H9 (cell line): ENCODE data around the gene GSTM1. TPM values are rescaled to one million over a fixed set of nuclear protein-coding genes. Genes with fewer than 3 reads are reported as not detected.

Source experiments
- DNase-seq: peaks from one replicate; pipeline ENCODE4 v3.0.0-alpha.2; 2017
- H2AFZ ChIP-seq: one replicate; pipeline ENCODE4 v1.6.1; 2013; ENCODE audit warnings: mild to moderate bottlenecking, low read length, control low read depth, moderate library complexity
- H2AK5ac ChIP-seq: 2 replicates; pipeline ENCODE4 v1.6.1; 2013; ENCODE audit warnings: low read length, control low read depth, mixed read lengths; ENCODE audit not compliant: insufficient read length
- H2BK120ac ChIP-seq: one replicate; pipeline ENCODE4 v1.6.1; 2013; ENCODE audit warnings: low read depth, mild to moderate bottlenecking, low read length, control low read depth, inconsistent platforms; ENCODE audit not compliant: poor library complexity, severe bottlenecking
- H2BK12ac ChIP-seq: 2 replicates; pipeline ENCODE4 v1.6.1; 2013; ENCODE audit warnings: low read length, control low read depth, mixed read lengths, low read depth; ENCODE audit not compliant: insufficient read length
- H2BK15ac ChIP-seq: 2 replicates; pipeline ENCODE4 v1.6.1; 2013; ENCODE audit warnings: low read depth, low read length, control low read depth
- H2BK20ac ChIP-seq: one replicate; pipeline ENCODE4 v1.6.1; 2013; ENCODE audit warnings: low read depth, mild to moderate bottlenecking, low read length, control low read depth, inconsistent platforms; ENCODE audit not compliant: poor library complexity, severe bottlenecking
- H2BK5ac ChIP-seq: 2 replicates; pipeline ENCODE4 v1.6.1; 2013; ENCODE audit warnings: low read length, control low read depth, mixed read lengths; ENCODE audit not compliant: insufficient read length
- H3K14ac ChIP-seq: 2 replicates; pipeline ENCODE4 v1.6.1; 2013; ENCODE audit warnings: low read length, control low read depth; ENCODE audit not compliant: insufficient read depth
- H3K18ac ChIP-seq: 2 replicates; pipeline ENCODE4 v1.6.1; 2013; ENCODE audit warnings: low read depth, mild to moderate bottlenecking, mixed read lengths, low read length, control low read depth; ENCODE audit not compliant: insufficient read length
- H3K23ac ChIP-seq: 2 replicates; pipeline ENCODE4 v1.6.1; 2013; ENCODE audit warnings: low read length, control low read depth, mixed read lengths, low read depth; ENCODE audit not compliant: insufficient read length
- H3K23me2 ChIP-seq: 2 replicates; pipeline ENCODE4 v1.6.1; 2013; ENCODE audit warnings: low read depth, mild to moderate bottlenecking, mixed read lengths, low read length, control low read depth; ENCODE audit not compliant: insufficient read length, poor library complexity, severe bottlenecking
- H3K27ac ChIP-seq: 2 replicates; pipeline ENCODE4 v1.5.1; 2013; ENCODE audit warnings: low read length, control low read depth, mixed read lengths, low read depth; ENCODE audit not compliant: insufficient read length
- H3K27me3 ChIP-seq: 2 replicates; pipeline ENCODE4 v1.6.1; 2013; ENCODE audit warnings: low read length, control low read depth, inconsistent platforms; ENCODE audit not compliant: insufficient read depth
- H3K4ac ChIP-seq: 2 replicates; pipeline ENCODE4 v1.6.1; 2013; ENCODE audit warnings: low read depth, mild to moderate bottlenecking, control low read depth, inconsistent platforms, low read length, moderate library complexity
- H3K4me1 ChIP-seq: 2 replicates; pipeline ENCODE4 v1.6.1; 2013; ENCODE audit warnings: low read length, control low read depth, inconsistent platforms; ENCODE audit not compliant: insufficient read depth
- H3K4me2 ChIP-seq: 2 replicates; pipeline ENCODE4 v1.6.1; 2013; ENCODE audit warnings: low read length, control low read depth, mixed read lengths; ENCODE audit not compliant: insufficient read length, insufficient read depth
- H3K56ac ChIP-seq: 2 replicates; pipeline ENCODE4 v1.6.1; 2013; ENCODE audit warnings: low read depth, mild to moderate bottlenecking, mixed read lengths, low read length, control low read depth; ENCODE audit not compliant: insufficient read length
- H3K79me1 ChIP-seq: 2 replicates; pipeline ENCODE4 v1.6.1; 2013; ENCODE audit warnings: low read depth, mild to moderate bottlenecking, moderate library complexity, low read length, control low read depth, inconsistent platforms; ENCODE audit not compliant: insufficient read depth, poor library complexity, severe bottlenecking
- H3K79me2 ChIP-seq: 2 replicates; pipeline ENCODE4 v1.6.1; 2013; ENCODE audit warnings: low read length, control low read depth, inconsistent platforms; ENCODE audit not compliant: insufficient read depth
- H3K9ac ChIP-seq: 2 replicates; pipeline ENCODE4 v1.6.1; 2013; ENCODE audit warnings: low read length, control low read depth, mixed read lengths; ENCODE audit not compliant: insufficient read length; ENCODE audit errors: extremely low read depth
- H3K9me3 ChIP-seq: one replicate; pipeline ENCODE4 v1.6.1; 2013; ENCODE audit warnings: low read depth, low read length, inconsistent platforms; ENCODE audit not compliant: control insufficient read depth
- H3T11ph ChIP-seq: one replicate; pipeline ENCODE4 v1.6.1; 2013; ENCODE audit warnings: mild to moderate bottlenecking, low read length, control low read depth, inconsistent platforms
- H4K20me1 ChIP-seq: one replicate; pipeline ENCODE4 v1.6.1; 2013; ENCODE audit not compliant: control insufficient read depth, insufficient read length, insufficient read depth
- H4K5ac ChIP-seq: 2 replicates; pipeline ENCODE4 v1.6.1; 2013; ENCODE audit warnings: low read depth, mild to moderate bottlenecking, mixed read lengths, low read length, control low read depth; ENCODE audit not compliant: insufficient read length
- H4K8ac ChIP-seq: replicated peaks from 2 replicates; pipeline ENCODE4 v1.6.1; 2013; ENCODE audit warnings: low read length, control low read depth, mixed read lengths, low read depth; ENCODE audit not compliant: insufficient read length
- H4K91ac ChIP-seq: 2 replicates; pipeline ENCODE4 v1.6.1; 2013; ENCODE audit warnings: low read depth, mild to moderate bottlenecking, moderate library complexity, mixed read lengths, low read length, control low read depth; ENCODE audit not compliant: insufficient read length
- H3K27ac Mint-ChIP-seq, 3 experiments: 2 replicates in 2 of 3; 3 replicates in 1 of 3; pipeline ENCODE4 v1.8.0; 2020 to 2021; ENCODE audit warnings: mixed read lengths in 3 of 3, mild to moderate bottlenecking in 1 of 3, moderate library complexity in 1 of 3
- H3K27me3 Mint-ChIP-seq: 2 replicates; pipeline ENCODE4 v1.8.0; 2021; ENCODE audit warnings: low read depth, mild to moderate bottlenecking, moderate library complexity, mixed read lengths
- H3K36me3 Mint-ChIP-seq, 3 experiments: 2 replicates in 2 of 3; 3 replicates in 1 of 3; pipeline ENCODE4 v1.8.0; 2020 to 2021; ENCODE audit warnings: low read depth in 3 of 3, mixed read lengths in 3 of 3; ENCODE audit not compliant: insufficient read depth in 1 of 3
- H3K4me1 Mint-ChIP-seq, 2 experiments: 2 replicates each; pipeline ENCODE4 v1.8.0; 2020; ENCODE audit warnings: mixed read lengths in 2 of 2
- H3K4me3 Mint-ChIP-seq, 2 experiments: 2 replicates in 1 of 2; 3 replicates in 1 of 2; pipeline ENCODE4 v1.8.0; 2020 to 2021; ENCODE audit warnings: mild to moderate bottlenecking in 2 of 2, mixed read lengths in 2 of 2, moderate library complexity in 1 of 2
- H3K9me3 Mint-ChIP-seq, 2 experiments: 2 replicates in 1 of 2; 3 replicates in 1 of 2; pipeline ENCODE4 v1.8.0; 2020; ENCODE audit warnings: mild to moderate bottlenecking in 2 of 2, mixed read lengths in 2 of 2, moderate library complexity in 1 of 2
- WGBS: extraction: QIAGEN DNeasy Blood & Tissue Kit; methylation state at CpG from one replicate; pipeline ENCODE4 v1.1.7; 2013; ENCODE audit warnings: missing lambda C conversion rate, low lambda C conversion rate, mixed read lengths; ENCODE audit not compliant: insufficient read length; ENCODE audit errors: extremely low coverage; 5-methylcytosine and 5-hydroxymethylcytosine counted together
- total RNA-seq: library from RNA; stranded (reverse); gene quantifications from 2 replicates; pipeline ENCODE4 v1.2.1, GENCODE V29; 2021
- TF ChIP-seq, protein P1 (sequence below): fragments of 200-600 bp; sonication (generic); conservative IDR thresholded peaks from 3 replicates; pipeline ENCODE4 v1.8.0; 2021; ENCODE audit warnings: antibody characterized with exemption, mild to moderate bottlenecking

Gene GSTM1
- total RNA-seq, 1 experiment from 2014 or later: 19.5 TPM

DNA sequence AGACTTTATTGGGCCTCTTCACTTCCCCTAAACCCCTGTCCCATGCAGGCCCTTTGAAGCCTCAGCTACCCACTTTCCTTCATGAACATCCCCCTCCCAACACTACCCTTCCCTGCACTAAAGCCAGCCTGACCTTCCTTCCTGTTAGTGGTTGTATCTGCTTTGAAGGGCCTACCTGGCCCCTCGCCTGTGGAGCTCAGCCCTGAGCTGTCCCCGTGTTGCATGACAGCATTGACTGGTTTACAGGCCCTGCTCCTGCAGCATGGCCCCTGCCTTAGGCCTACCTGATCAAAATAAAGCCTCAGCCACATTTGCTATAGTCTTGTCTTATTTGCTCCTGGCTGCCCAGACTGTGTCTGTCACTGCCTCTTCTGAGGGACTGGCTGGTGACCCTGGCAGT, 26.2 kb upstream of the GSTM1 start:
- H2BK120ac ChIP-seq: no peak overlapping the region
- H4K20me1 ChIP-seq: no peaks in the 10 kb centered on the region
- H2AK5ac ChIP-seq: no peak overlapping the region
- no peaks in the 10 kb centered on the region for H3K23me2 ChIP-seq
- no peaks in the 10 kb centered on the region for H3K27me3 ChIP-seq
- no peak overlapping the region for H3K23ac ChIP-seq
- Mint-ChIP-seq H3K4me1 (peaks cover 0 to 3% of the 10 kb centered on the region in 2 experiments; a peak in 2 of 4 replicates), H3K27ac (no peak overlapping the region), H3K9me3 (no peaks in the 10 kb centered on the region), H3K36me3 (no peaks in the 10 kb centered on the region), H3K4me3 (no peak overlapping the region), H3K27me3 (no peaks in the 10 kb centered on the region)
- H3K18ac ChIP-seq: no peak overlapping the region
- H4K8ac ChIP-seq: no peak overlapping the region
- no peak overlapping the region for H3T11ph ChIP-seq
- no peak overlapping the region for H2BK12ac ChIP-seq
- H2AFZ ChIP-seq: no peak overlapping the region
- H3K56ac ChIP-seq: no peak overlapping the region
- H3K4ac ChIP-seq: no peak overlapping the region
- no peak overlapping the region for H3K9ac ChIP-seq
- TF ChIP-seq, protein P1, sequence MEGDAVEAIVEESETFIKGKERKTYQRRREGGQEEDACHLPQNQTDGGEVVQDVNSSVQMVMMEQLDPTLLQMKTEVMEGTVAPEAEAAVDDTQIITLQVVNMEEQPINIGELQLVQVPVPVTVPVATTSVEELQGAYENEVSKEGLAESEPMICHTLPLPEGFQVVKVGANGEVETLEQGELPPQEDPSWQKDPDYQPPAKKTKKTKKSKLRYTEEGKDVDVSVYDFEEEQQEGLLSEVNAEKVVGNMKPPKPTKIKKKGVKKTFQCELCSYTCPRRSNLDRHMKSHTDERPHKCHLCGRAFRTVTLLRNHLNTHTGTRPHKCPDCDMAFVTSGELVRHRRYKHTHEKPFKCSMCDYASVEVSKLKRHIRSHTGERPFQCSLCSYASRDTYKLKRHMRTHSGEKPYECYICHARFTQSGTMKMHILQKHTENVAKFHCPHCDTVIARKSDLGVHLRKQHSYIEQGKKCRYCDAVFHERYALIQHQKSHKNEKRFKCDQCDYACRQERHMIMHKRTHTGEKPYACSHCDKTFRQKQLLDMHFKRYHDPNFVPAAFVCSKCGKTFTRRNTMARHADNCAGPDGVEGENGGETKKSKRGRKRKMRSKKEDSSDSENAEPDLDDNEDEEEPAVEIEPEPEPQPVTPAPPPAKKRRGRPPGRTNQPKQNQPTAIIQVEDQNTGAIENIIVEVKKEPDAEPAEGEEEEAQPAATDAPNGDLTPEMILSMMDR: no peak
- WGBS: no CpG with 5 or more reads among the region's 2 CpGs
- no peak overlapping the region for H4K5ac ChIP-seq
- no peak overlapping the region for H2BK20ac ChIP-seq
- no peaks in the 10 kb centered on the region for H3K79me2 ChIP-seq
- DNase-seq: no peak
- H3K4me2 ChIP-seq: no peak overlapping the region
- H3K27ac ChIP-seq: no peak overlapping the region
- no peak overlapping the region for H2BK5ac ChIP-seq
- H3K4me1 ChIP-seq: no peaks in the 10 kb centered on the region
- H3K14ac ChIP-seq: no peak overlapping the region
- no peak overlapping the region for H2BK15ac ChIP-seq
- no peaks in the 10 kb centered on the region for H3K9me3 ChIP-seq
- H4K91ac ChIP-seq: no peak overlapping the region
- H3K79me1 ChIP-seq: no peaks in the 10 kb centered on the region
